ENCODE measurements around the gene TSPAN12.
"Not testable (repeated sequence)": the region's sequence is repeated elsewhere in the genome, so short reads cannot be mapped to it uniquely, and the experiment has no call there.

Gene TSPAN12

GRCh38 chr7:120857588-120858573, at the start of gene TSPAN12:
Gene TSPAN12 (minus strand): TSS chr7:120858144. CDS start chr7:120856763, 1,381 bp downstream.
- DNase-seq = peak; percentile 71

- DNase-seq = no peak
These were observed 41.0 kb upstream of the TSPAN12 start for GRCh38 chr7:120898715-120899499.

- not testable (repeated sequence) for DNase-seq
These were observed 37.3 kb upstream of the TSPAN12 start for GRCh38 chr7:120895253-120895652.

GRCh38 chr7:120885602-120886001, 27.7 kb upstream of the TSPAN12 start:
- DNase-seq = not testable (repeated sequence)

- no peak for DNase-seq
These were observed 19.8 kb upstream of the TSPAN12 start for GRCh38 chr7:120877701-120878100.

- DNase-seq = no peak
These were observed 19.0 kb upstream of the TSPAN12 start for GRCh38 chr7:120876922-120877321.

- no peak for DNase-seq
These were observed 16.8 kb upstream of the TSPAN12 start for GRCh38 chr7:120874722-120875121.

- DNase-seq = no peak
These were observed 16.1 kb upstream of the TSPAN12 start for GRCh38 chr7:120874016-120874415.

GRCh38 chr7:120873401-120873800, 15.5 kb upstream of the TSPAN12 start:
- no peak for DNase-seq

- DNase-seq = no peak
These were observed 11.8 kb upstream of the TSPAN12 start for GRCh38 chr7:120869700-120870099.

- DNase-seq = no peak
These were observed 10.0 kb upstream of the TSPAN12 start for GRCh38 chr7:120867932-120868331.

- DNase-seq = no peak
These were observed 7.4 kb upstream of the TSPAN12 start for GRCh38 chr7:120865191-120865981.

- DNase-seq = no peak
These were observed 6.4 kb upstream of the TSPAN12 start for GRCh38 chr7:120864141-120864900.

- DNase-seq = no peak
These were observed 5.1 kb upstream of the TSPAN12 start for GRCh38 chr7:120862987-120863590.

GRCh38 chr7:120860156-120860555, 2.2 kb upstream of the TSPAN12 start:
- no peak for DNase-seq

GRCh38 chr7:120859459-120859858, 1.5 kb upstream of the TSPAN12 start:
- no peak for DNase-seq

GRCh38 chr7:120856621-120857352, 1.2 kb downstream of the TSPAN12 start:
- peak; percentile 54 for DNase-seq

- DNase-seq = no peak
These were observed 1.7 kb downstream of the TSPAN12 start for GRCh38 chr7:120856198-120856597.

- no peak for DNase-seq
These were observed 5.2 kb downstream of the TSPAN12 start for GRCh38 chr7:120852700-120853099.

- no peak for DNase-seq
These were observed 14.8 kb downstream of the TSPAN12 start for GRCh38 chr7:120843109-120843508.

- no peak for DNase-seq
These were observed 15.8 kb downstream of the TSPAN12 start for GRCh38 chr7:120842121-120842621.

Measured in activated CD8-positive, alpha-beta memory T cell treated with anti-CD3 and anti-CD28 coated beads, Interleukin-2, amount 50 U/mL, for 48 hours (primary cell).